ENCODE measurements around the gene NUSAP1.
"Not testable (repeated sequence)": the region's sequence is repeated elsewhere in the genome, so short reads cannot be mapped to it uniquely, and the experiment has no call there.

The NUSAP1 gene

GRCh38 chr15:41292521-41292920, 40.2 kb upstream of the NUSAP1 start:
- no peak overlapping the region for H3K4me3 ChIP-seq (ENCODE audit: low read length)

GRCh38 chr15:41301139-41301538, 31.5 kb upstream of the NUSAP1 start:
- H3K9me3 ChIP-seq (ENCODE audit: control insufficient read depth, insufficient read depth, low read length); DNase-seq (ENCODE audit: low read depth, low spot score); H3K27ac ChIP-seq (ENCODE audit: low read length); H3K4me3 ChIP-seq (ENCODE audit: low read length); H3K4me1 ChIP-seq (ENCODE audit: control insufficient read depth, insufficient read depth, low read length); H3K36me3 ChIP-seq (ENCODE audit: control insufficient read depth, insufficient read depth, low read length); H3K27me3 ChIP-seq (ENCODE audit: control insufficient read depth, insufficient read depth, low read length): not testable (repeated sequence)
- no CpG with 5 or more reads among the region's 2 CpGs for WGBS (ENCODE audit: insufficient coverage, insufficient read length)

More at GRCh38 chr15:41292521-41292920, 40.2 kb upstream of the NUSAP1 start:
- WGBS (ENCODE audit: insufficient coverage, insufficient read length), result no CpG with 5 or more reads among the region's 1 CpG
- no peaks in the 10 kb centered on the region for H3K4me1 ChIP-seq (ENCODE audit: control insufficient read depth, insufficient read depth, low read length)
- peaks cover 14% of the 10 kb centered on the region; the same call in 1 of the 2 replicates for H3K36me3 ChIP-seq (ENCODE audit: control insufficient read depth, insufficient read depth, low read length)
- H3K27ac ChIP-seq (ENCODE audit: low read length), result no peak overlapping the region
- no peaks in the 10 kb centered on the region for H3K9me3 ChIP-seq (ENCODE audit: control insufficient read depth, insufficient read depth, low read length)
- no peak for DNase-seq (ENCODE audit: low read depth, low spot score)
- no peaks in the 10 kb centered on the region for H3K27me3 ChIP-seq (ENCODE audit: control insufficient read depth, insufficient read depth, low read length)

DNA sequence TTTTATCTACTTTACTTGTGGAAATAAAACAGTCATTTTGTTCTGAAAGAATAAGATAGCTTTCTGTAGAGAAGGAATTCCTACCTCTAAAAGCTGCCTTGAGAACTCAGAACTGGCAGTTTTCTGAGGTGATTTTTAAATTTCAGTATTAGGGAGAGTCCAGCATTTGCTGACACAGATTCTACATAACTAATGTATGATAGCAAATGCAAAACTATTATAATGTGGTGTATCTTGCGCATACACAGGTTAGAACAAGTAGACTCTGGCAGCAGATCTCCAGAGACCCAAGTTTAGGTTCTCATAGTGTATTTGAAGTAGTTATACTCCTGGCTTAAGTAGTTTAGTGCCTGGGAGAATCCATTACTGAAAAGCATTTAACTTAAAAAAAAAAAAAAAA, 31.1 kb upstream of the NUSAP1 start:
- DNase-seq (ENCODE audit: low read depth, low spot score), result no peak
- Histone ChIP-seq H3K27ac (ENCODE audit: low read length) (no peak overlapping the region), H3K36me3 (ENCODE audit: control insufficient read depth, insufficient read depth, low read length) (peaks cover 8% of the 10 kb centered on the region; the same call in 1 of the 2 replicates), H3K27me3 (ENCODE audit: control insufficient read depth, insufficient read depth, low read length) (no peaks in the 10 kb centered on the region), H3K9me3 (ENCODE audit: control insufficient read depth, insufficient read depth, low read length) (no peaks in the 10 kb centered on the region), H3K4me3 (ENCODE audit: low read length) (no peak overlapping the region), H3K4me1 (ENCODE audit: control insufficient read depth, insufficient read depth, low read length) (no peaks in the 10 kb centered on the region; the same call in 1 of the 2 replicates)
- no CpG with 5 or more reads among the region's 1 CpG for WGBS (ENCODE audit: insufficient coverage, insufficient read length)

GRCh38 chr15:41304149-41304770, 28.4 kb upstream of the NUSAP1 start:
- WGBS (ENCODE audit: insufficient coverage, insufficient read length), result no CpG with 5 or more reads among the region's 3 CpGs

GRCh38 chr15:41307679-41308078, 25.0 kb upstream of the NUSAP1 start:
- no peaks in the 10 kb centered on the region; the same call in 1 of the 2 replicates for H3K36me3 ChIP-seq (ENCODE audit: control insufficient read depth, insufficient read depth, low read length)
- no CpG with 5 or more reads among the region's 5 CpGs for WGBS (ENCODE audit: insufficient coverage, insufficient read length)
- H3K9me3 ChIP-seq (ENCODE audit: control insufficient read depth, insufficient read depth, low read length), result no peaks in the 10 kb centered on the region
- no peak overlapping the region for H3K4me3 ChIP-seq (ENCODE audit: low read length)
- no peak for DNase-seq (ENCODE audit: low read depth, low spot score)
- no peak overlapping the region for H3K27ac ChIP-seq (ENCODE audit: low read length)
- no peaks in the 10 kb centered on the region; the same call in 1 of the 2 replicates for H3K4me1 ChIP-seq (ENCODE audit: control insufficient read depth, insufficient read depth, low read length)
- H3K27me3 ChIP-seq (ENCODE audit: control insufficient read depth, insufficient read depth, low read length), result no peaks in the 10 kb centered on the region

More at GRCh38 chr15:41304149-41304770, 28.4 kb upstream of the NUSAP1 start:
- Histone ChIP-seq H3K4me3 (ENCODE audit: low read length) (no peak overlapping the region), H3K27me3 (ENCODE audit: control insufficient read depth, insufficient read depth, low read length) (no peaks in the 10 kb centered on the region), H3K4me1 (ENCODE audit: control insufficient read depth, insufficient read depth, low read length) (no peaks in the 10 kb centered on the region; the same call in 1 of the 2 replicates), H3K27ac (ENCODE audit: low read length) (no peak overlapping the region), H3K36me3 (ENCODE audit: control insufficient read depth, insufficient read depth, low read length) (no peaks in the 10 kb centered on the region; the same call in 1 of the 2 replicates), H3K9me3 (ENCODE audit: control insufficient read depth, insufficient read depth, low read length) (no peaks in the 10 kb centered on the region)
- no peak for DNase-seq (ENCODE audit: low read depth, low spot score)

DNA sequence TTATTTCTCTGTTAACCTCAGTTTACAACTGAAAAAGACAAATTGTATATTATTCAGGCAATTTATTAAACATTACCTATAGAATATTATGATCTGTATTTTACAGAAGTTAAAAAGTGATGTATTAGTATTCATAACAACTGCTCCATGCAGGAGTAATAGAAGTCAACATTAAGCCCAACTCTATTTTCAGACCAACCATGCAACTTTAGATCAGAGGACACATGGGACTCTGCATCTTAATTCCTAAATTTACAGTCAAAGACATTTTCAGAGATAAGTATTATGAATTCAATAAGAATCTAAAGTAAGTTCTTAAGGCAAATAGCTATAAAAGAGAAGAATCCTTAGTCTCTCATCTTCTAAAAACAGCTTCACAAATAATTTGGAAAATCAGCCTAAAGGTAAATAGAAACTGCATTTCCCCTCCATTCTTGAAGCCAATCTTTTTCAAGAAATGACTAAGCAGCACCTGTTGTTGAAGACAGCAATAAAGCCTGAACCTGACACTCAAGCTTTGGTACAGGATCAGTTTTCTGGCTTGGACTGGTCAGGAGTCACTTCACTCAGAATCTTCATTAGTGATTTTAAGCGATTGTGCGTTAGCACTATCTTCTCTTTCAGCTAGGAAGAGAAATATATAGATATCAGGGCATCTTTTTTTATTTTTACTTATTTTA, 23.3 kb upstream of the NUSAP1 start:
- H3K9me3 ChIP-seq (ENCODE audit: control insufficient read depth, insufficient read depth, low read length), result no peaks in the 10 kb centered on the region
- no peak overlapping the region for H3K27ac ChIP-seq (ENCODE audit: low read length)
- no peaks in the 10 kb centered on the region for H3K4me1 ChIP-seq (ENCODE audit: control insufficient read depth, insufficient read depth, low read length)
- no peaks in the 10 kb centered on the region; the same call in 1 of the 2 replicates for H3K36me3 ChIP-seq (ENCODE audit: control insufficient read depth, insufficient read depth, low read length)
- no peak for DNase-seq (ENCODE audit: low read depth, low spot score)
- no peaks in the 10 kb centered on the region for H3K27me3 ChIP-seq (ENCODE audit: control insufficient read depth, insufficient read depth, low read length)
- no peak overlapping the region for H3K4me3 ChIP-seq (ENCODE audit: low read length)
- no CpG with 5 or more reads among the region's 2 CpGs for WGBS (ENCODE audit: insufficient coverage, insufficient read length)

- not testable (repeated sequence) for H3K36me3 ChIP-seq (ENCODE audit: control insufficient read depth, insufficient read depth, low read length); H3K27me3 ChIP-seq (ENCODE audit: control insufficient read depth, insufficient read depth, low read length); H3K9me3 ChIP-seq (ENCODE audit: control insufficient read depth, insufficient read depth, low read length); DNase-seq (ENCODE audit: low read depth, low spot score); H3K4me1 ChIP-seq (ENCODE audit: control insufficient read depth, insufficient read depth, low read length); H3K27ac ChIP-seq (ENCODE audit: low read length); H3K4me3 ChIP-seq (ENCODE audit: low read length)
- WGBS (ENCODE audit: insufficient coverage, insufficient read length), result no CpG with 5 or more reads among the region's 39 CpGs
These were observed 11.8 kb upstream of the NUSAP1 start for GRCh38 chr15:41320805-41321330.

DNA sequence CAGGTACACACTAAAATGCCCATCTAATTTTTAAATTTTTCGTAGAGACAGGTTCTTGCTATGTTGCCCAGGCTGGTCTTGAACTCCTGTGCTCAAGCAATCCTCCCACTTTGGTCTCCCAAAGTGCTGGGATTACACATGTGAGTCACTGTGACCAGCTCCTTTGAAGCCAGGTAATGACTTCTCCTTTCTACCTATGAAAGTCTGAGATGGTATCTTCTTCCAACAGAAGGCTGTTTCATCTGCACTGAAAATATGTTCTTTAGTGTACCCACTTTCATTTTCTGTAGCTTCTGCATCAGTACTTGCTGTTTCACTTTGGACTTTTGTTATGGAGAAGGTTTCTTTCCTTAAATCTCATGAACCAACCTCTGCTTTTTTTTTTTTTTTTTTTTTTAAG, 9.1 kb upstream of the NUSAP1 start:
- H3K36me3 ChIP-seq (ENCODE audit: control insufficient read depth, insufficient read depth, low read length), result no peaks in the 10 kb centered on the region
- WGBS (ENCODE audit: insufficient coverage, insufficient read length), result no CpG with 5 or more reads among the region's 1 CpG
- H3K27ac ChIP-seq (ENCODE audit: low read length), result no peak overlapping the region

GRCh38 chr15:41331281-41331680, 1.4 kb upstream of the NUSAP1 start:
- no peak overlapping the region for H3K27ac ChIP-seq (ENCODE audit: low read length)

More for the DNA sequence above, 9.1 kb upstream of the NUSAP1 start:
- Histone ChIP-seq H3K27me3 (ENCODE audit: control insufficient read depth, insufficient read depth, low read length) (no peaks in the 10 kb centered on the region), H3K4me1 (ENCODE audit: control insufficient read depth, insufficient read depth, low read length) (no peaks in the 10 kb centered on the region), H3K9me3 (ENCODE audit: control insufficient read depth, insufficient read depth, low read length) (no peaks in the 10 kb centered on the region), H3K4me3 (ENCODE audit: low read length) (no peak overlapping the region)
- no peak for DNase-seq (ENCODE audit: low read depth, low spot score)

DNA sequence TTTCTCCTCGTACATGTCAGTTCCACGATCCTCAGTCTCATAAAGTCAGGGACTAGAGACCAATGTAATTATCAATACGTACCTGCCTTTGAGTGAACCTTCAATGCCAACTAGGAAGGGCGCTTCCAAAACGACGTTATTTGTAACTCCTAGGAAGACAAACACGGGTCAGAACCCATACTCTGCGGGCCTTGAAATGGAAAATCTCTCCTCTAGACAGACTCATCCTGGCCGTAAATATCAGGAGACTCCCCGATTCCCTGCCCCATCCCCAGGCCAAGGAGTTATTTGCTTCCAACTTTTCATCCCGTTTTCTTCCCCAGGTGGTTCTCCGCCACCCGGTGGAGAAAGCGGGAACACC, 868 bp upstream of the NUSAP1 start:
- no peak for DNase-seq (ENCODE audit: low read depth, low spot score)
- WGBS (ENCODE audit: insufficient coverage, insufficient read length), result no CpG with 5 or more reads among the region's 14 CpGs
- Histone ChIP-seq H3K9me3 (ENCODE audit: control insufficient read depth, insufficient read depth, low read length) (no peaks in the 10 kb centered on the region), H3K4me1 (ENCODE audit: control insufficient read depth, insufficient read depth, low read length) (no peaks in the 10 kb centered on the region), H3K36me3 (ENCODE audit: control insufficient read depth, insufficient read depth, low read length) (no peaks in the 10 kb centered on the region), H3K27me3 (ENCODE audit: control insufficient read depth, insufficient read depth, low read length) (no peaks in the 10 kb centered on the region), H3K4me3 (ENCODE audit: low read length) (peak overlapping the region; percentile 92), H3K27ac (ENCODE audit: low read length) (no peak overlapping the region)

More at GRCh38 chr15:41331281-41331680, 1.4 kb upstream of the NUSAP1 start:
- no peaks in the 10 kb centered on the region for H3K4me1 ChIP-seq (ENCODE audit: control insufficient read depth, insufficient read depth, low read length)
- DNase-seq (ENCODE audit: low read depth, low spot score), result no peak
- no CpG with 5 or more reads among the region's 6 CpGs for WGBS (ENCODE audit: insufficient coverage, insufficient read length)
- H3K27me3 ChIP-seq (ENCODE audit: control insufficient read depth, insufficient read depth, low read length), result no peaks in the 10 kb centered on the region
- H3K36me3 ChIP-seq (ENCODE audit: control insufficient read depth, insufficient read depth, low read length), result no peaks in the 10 kb centered on the region
- H3K4me3 ChIP-seq (ENCODE audit: low read length), result no peak overlapping the region; the same call in 1 of the 2 replicates
- no peaks in the 10 kb centered on the region for H3K9me3 ChIP-seq (ENCODE audit: control insufficient read depth, insufficient read depth, low read length)

Measured in iPS DF 6.9 (cell line).